H9 (cell line): ENCODE measurements around the gene PRTFDC1. TPM values are rescaled to one million over a fixed set of nuclear protein-coding genes. Genes with fewer than 3 reads are reported as not detected.
"Not testable (repeated sequence)": the region's sequence is repeated elsewhere in the genome, so short reads cannot be mapped to it uniquely, and the experiment has no call there.

Source experiments
- DNase-seq: peaks from one replicate; pipeline ENCODE4 v3.0.0-alpha.2; 2017
- H2AFZ ChIP-seq: one replicate; pipeline ENCODE4 v1.6.1; 2013; ENCODE audit warnings: mild to moderate bottlenecking, low read length, control low read depth, moderate library complexity
- H2AK5ac ChIP-seq: 2 replicates; pipeline ENCODE4 v1.6.1; 2013; ENCODE audit warnings: low read length, control low read depth, mixed read lengths; ENCODE audit not compliant: insufficient read length
- H2BK120ac ChIP-seq: one replicate; pipeline ENCODE4 v1.6.1; 2013; ENCODE audit warnings: low read depth, mild to moderate bottlenecking, low read length, control low read depth, inconsistent platforms; ENCODE audit not compliant: poor library complexity, severe bottlenecking
- H2BK12ac ChIP-seq: 2 replicates; pipeline ENCODE4 v1.6.1; 2013; ENCODE audit warnings: low read length, control low read depth, mixed read lengths, low read depth; ENCODE audit not compliant: insufficient read length
- H2BK15ac ChIP-seq: 2 replicates; pipeline ENCODE4 v1.6.1; 2013; ENCODE audit warnings: low read depth, low read length, control low read depth
- H2BK20ac ChIP-seq: one replicate; pipeline ENCODE4 v1.6.1; 2013; ENCODE audit warnings: low read depth, mild to moderate bottlenecking, low read length, control low read depth, inconsistent platforms; ENCODE audit not compliant: poor library complexity, severe bottlenecking
- H2BK5ac ChIP-seq: 2 replicates; pipeline ENCODE4 v1.6.1; 2013; ENCODE audit warnings: low read length, control low read depth, mixed read lengths; ENCODE audit not compliant: insufficient read length
- H3K14ac ChIP-seq: 2 replicates; pipeline ENCODE4 v1.6.1; 2013; ENCODE audit warnings: low read length, control low read depth; ENCODE audit not compliant: insufficient read depth
- H3K18ac ChIP-seq: 2 replicates; pipeline ENCODE4 v1.6.1; 2013; ENCODE audit warnings: low read depth, mild to moderate bottlenecking, mixed read lengths, low read length, control low read depth; ENCODE audit not compliant: insufficient read length
- H3K23ac ChIP-seq: 2 replicates; pipeline ENCODE4 v1.6.1; 2013; ENCODE audit warnings: low read length, control low read depth, mixed read lengths, low read depth; ENCODE audit not compliant: insufficient read length
- H3K23me2 ChIP-seq: 2 replicates; pipeline ENCODE4 v1.6.1; 2013; ENCODE audit warnings: low read depth, mild to moderate bottlenecking, mixed read lengths, low read length, control low read depth; ENCODE audit not compliant: insufficient read length, poor library complexity, severe bottlenecking
- H3K27ac ChIP-seq: 2 replicates; pipeline ENCODE4 v1.5.1; 2013; ENCODE audit warnings: low read length, control low read depth, mixed read lengths, low read depth; ENCODE audit not compliant: insufficient read length
- H3K27me3 ChIP-seq: 2 replicates; pipeline ENCODE4 v1.6.1; 2013; ENCODE audit warnings: low read length, control low read depth, inconsistent platforms; ENCODE audit not compliant: insufficient read depth
- H3K4ac ChIP-seq: 2 replicates; pipeline ENCODE4 v1.6.1; 2013; ENCODE audit warnings: low read depth, mild to moderate bottlenecking, control low read depth, inconsistent platforms, low read length, moderate library complexity
- H3K4me1 ChIP-seq: 2 replicates; pipeline ENCODE4 v1.6.1; 2013; ENCODE audit warnings: low read length, control low read depth, inconsistent platforms; ENCODE audit not compliant: insufficient read depth
- H3K4me2 ChIP-seq: 2 replicates; pipeline ENCODE4 v1.6.1; 2013; ENCODE audit warnings: low read length, control low read depth, mixed read lengths; ENCODE audit not compliant: insufficient read length, insufficient read depth
- H3K56ac ChIP-seq: 2 replicates; pipeline ENCODE4 v1.6.1; 2013; ENCODE audit warnings: low read depth, mild to moderate bottlenecking, mixed read lengths, low read length, control low read depth; ENCODE audit not compliant: insufficient read length
- H3K79me1 ChIP-seq: 2 replicates; pipeline ENCODE4 v1.6.1; 2013; ENCODE audit warnings: low read depth, mild to moderate bottlenecking, moderate library complexity, low read length, control low read depth, inconsistent platforms; ENCODE audit not compliant: insufficient read depth, poor library complexity, severe bottlenecking
- H3K79me2 ChIP-seq: 2 replicates; pipeline ENCODE4 v1.6.1; 2013; ENCODE audit warnings: low read length, control low read depth, inconsistent platforms; ENCODE audit not compliant: insufficient read depth
- H3K9ac ChIP-seq: 2 replicates; pipeline ENCODE4 v1.6.1; 2013; ENCODE audit warnings: low read length, control low read depth, mixed read lengths; ENCODE audit not compliant: insufficient read length; ENCODE audit errors: extremely low read depth
- H3K9me3 ChIP-seq: one replicate; pipeline ENCODE4 v1.6.1; 2013; ENCODE audit warnings: low read depth, low read length, inconsistent platforms; ENCODE audit not compliant: control insufficient read depth
- H3T11ph ChIP-seq: one replicate; pipeline ENCODE4 v1.6.1; 2013; ENCODE audit warnings: mild to moderate bottlenecking, low read length, control low read depth, inconsistent platforms
- H4K20me1 ChIP-seq: one replicate; pipeline ENCODE4 v1.6.1; 2013; ENCODE audit not compliant: control insufficient read depth, insufficient read length, insufficient read depth
- H4K5ac ChIP-seq: 2 replicates; pipeline ENCODE4 v1.6.1; 2013; ENCODE audit warnings: low read depth, mild to moderate bottlenecking, mixed read lengths, low read length, control low read depth; ENCODE audit not compliant: insufficient read length
- H4K8ac ChIP-seq: replicated peaks from 2 replicates; pipeline ENCODE4 v1.6.1; 2013; ENCODE audit warnings: low read length, control low read depth, mixed read lengths, low read depth; ENCODE audit not compliant: insufficient read length
- H4K91ac ChIP-seq: 2 replicates; pipeline ENCODE4 v1.6.1; 2013; ENCODE audit warnings: low read depth, mild to moderate bottlenecking, moderate library complexity, mixed read lengths, low read length, control low read depth; ENCODE audit not compliant: insufficient read length
- H3K27ac Mint-ChIP-seq, 3 experiments: 2 replicates in 2 of 3; 3 replicates in 1 of 3; pipeline ENCODE4 v1.8.0; 2020 to 2021; ENCODE audit warnings: mixed read lengths in 3 of 3, mild to moderate bottlenecking in 1 of 3, moderate library complexity in 1 of 3
- H3K27me3 Mint-ChIP-seq: 2 replicates; pipeline ENCODE4 v1.8.0; 2021; ENCODE audit warnings: low read depth, mild to moderate bottlenecking, moderate library complexity, mixed read lengths
- H3K36me3 Mint-ChIP-seq, 3 experiments: 2 replicates in 2 of 3; 3 replicates in 1 of 3; pipeline ENCODE4 v1.8.0; 2020 to 2021; ENCODE audit warnings: low read depth in 3 of 3, mixed read lengths in 3 of 3; ENCODE audit not compliant: insufficient read depth in 1 of 3
- H3K4me1 Mint-ChIP-seq, 2 experiments: 2 replicates each; pipeline ENCODE4 v1.8.0; 2020; ENCODE audit warnings: mixed read lengths in 2 of 2
- H3K4me3 Mint-ChIP-seq, 2 experiments: 2 replicates in 1 of 2; 3 replicates in 1 of 2; pipeline ENCODE4 v1.8.0; 2020 to 2021; ENCODE audit warnings: mild to moderate bottlenecking in 2 of 2, mixed read lengths in 2 of 2, moderate library complexity in 1 of 2
- H3K9me3 Mint-ChIP-seq, 2 experiments: 2 replicates in 1 of 2; 3 replicates in 1 of 2; pipeline ENCODE4 v1.8.0; 2020; ENCODE audit warnings: mild to moderate bottlenecking in 2 of 2, mixed read lengths in 2 of 2, moderate library complexity in 1 of 2
- CTCF ChIP-seq: fragments of 200-600 bp; sonication (generic); conservative IDR thresholded peaks from 3 replicates; pipeline ENCODE4 v1.8.0; 2021; ENCODE audit warnings: antibody characterized with exemption, mild to moderate bottlenecking
- WGBS: extraction: QIAGEN DNeasy Blood & Tissue Kit; methylation state at CpG from one replicate; pipeline ENCODE4 v1.1.7; 2013; ENCODE audit warnings: missing lambda C conversion rate, low lambda C conversion rate, mixed read lengths; ENCODE audit not compliant: insufficient read length; ENCODE audit errors: extremely low coverage; 5-methylcytosine and 5-hydroxymethylcytosine counted together
- total RNA-seq: library from RNA; stranded (reverse); gene quantifications from 2 replicates; pipeline ENCODE4 v1.2.1, GENCODE V29; 2021

Gene PRTFDC1
- total RNA-seq, 1 experiment from 2014 or later: 7.5 TPM

- H3K56ac ChIP-seq: no peak overlapping the region
- H4K91ac ChIP-seq: no peak overlapping the region
- Mint-ChIP-seq H3K4me1 (peaks cover 23 to 31% of the 10 kb centered on the region in 2 experiments), H3K4me3 (no peak overlapping the region), H3K27me3 (no peaks in the 10 kb centered on the region), H3K36me3 (peaks cover 0 to 2% (median 0%) of the 10 kb centered on the region in 3 experiments; a peak in 1 of 7 replicates), H3K27ac (no peak overlapping the region), H3K9me3 (no peaks in the 10 kb centered on the region; a peak in 1 of 5 replicates)
- no peak overlapping the region for H3K4me2 ChIP-seq
- no peak for TF ChIP-seq CTCF
- DNase-seq: no peak
- peaks cover 11% of the 10 kb centered on the region for H3K4me1 ChIP-seq
- H3K9ac ChIP-seq: no peak overlapping the region
- no peak overlapping the region for H2BK5ac ChIP-seq
- H3T11ph ChIP-seq: no peak overlapping the region
- H4K20me1 ChIP-seq: no peaks in the 10 kb centered on the region
- H3K9me3 ChIP-seq: no peaks in the 10 kb centered on the region
- H3K79me2 ChIP-seq: no peaks in the 10 kb centered on the region
- H3K79me1 ChIP-seq: no peaks in the 10 kb centered on the region
- no CpG with 5 or more reads among the region's 4 CpGs for WGBS
- no peak overlapping the region for H3K23ac ChIP-seq
- H2BK20ac ChIP-seq: no peak overlapping the region
- no peak overlapping the region for H2BK120ac ChIP-seq
- no peaks in the 10 kb centered on the region for H3K27me3 ChIP-seq
- no peak overlapping the region for H3K14ac ChIP-seq
- H2AK5ac ChIP-seq: no peak overlapping the region
- no peak overlapping the region for H4K5ac ChIP-seq
- H3K18ac ChIP-seq: no peak overlapping the region
- no peak overlapping the region for H2AFZ ChIP-seq
- H2BK12ac ChIP-seq: no peak overlapping the region
- H4K8ac ChIP-seq: no peak overlapping the region
- no peak overlapping the region for H2BK15ac ChIP-seq
- H3K4ac ChIP-seq: no peak overlapping the region
- no peak overlapping the region for H3K27ac ChIP-seq
- H3K23me2 ChIP-seq: peaks cover 3% of the 10 kb centered on the region
Observed at GRCh38 chr10:24958091-24958720, 5.8 kb upstream of the PRTFDC1 start.

DNA sequence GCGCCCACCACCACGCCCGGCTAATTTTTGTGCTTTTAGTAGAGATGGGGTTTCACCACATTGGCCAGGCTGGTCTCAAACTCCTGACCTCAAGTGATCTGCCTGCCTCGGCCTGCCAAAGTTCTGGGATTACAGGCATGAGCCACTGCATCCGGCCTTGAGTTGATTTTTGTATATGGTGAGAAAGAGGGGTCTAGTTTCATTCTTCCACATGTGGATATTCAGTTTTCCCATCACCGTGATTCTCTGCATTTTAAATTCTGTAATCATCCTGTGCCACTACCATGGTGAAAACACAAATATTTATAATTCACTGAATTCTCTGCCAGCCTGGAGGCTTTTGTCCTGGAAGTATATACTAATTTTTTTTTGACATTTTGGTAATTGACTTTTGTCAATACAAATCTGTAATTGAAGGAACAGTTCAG is 5.2 kb upstream of the PRTFDC1 start:
- H2BK120ac ChIP-seq, H3K4ac ChIP-seq, H3K4me2 ChIP-seq, H3K9me3 Mint-ChIP-seq, H2BK20ac ChIP-seq, H4K5ac ChIP-seq, H3K23me2 ChIP-seq, H3K27me3 ChIP-seq, H3K27me3 Mint-ChIP-seq, DNase-seq, H3K4me3 Mint-ChIP-seq, H3K9me3 ChIP-seq, H3K79me2 ChIP-seq, H2BK5ac ChIP-seq, H4K91ac ChIP-seq, H4K8ac ChIP-seq, H3K36me3 Mint-ChIP-seq, H2AK5ac ChIP-seq, H3K27ac ChIP-seq, H3T11ph ChIP-seq, H3K9ac ChIP-seq, H3K14ac ChIP-seq, H3K79me1 ChIP-seq, H3K27ac Mint-ChIP-seq, H4K20me1 ChIP-seq, H2AFZ ChIP-seq, H3K23ac ChIP-seq, H2BK12ac ChIP-seq, H3K56ac ChIP-seq, H3K18ac ChIP-seq, H2BK15ac ChIP-seq: not testable (repeated sequence)
- H3K4me1 Mint-ChIP-seq: peaks cover 25 to 32% of the 10 kb centered on the region in 2 experiments
- peaks cover 11% of the 10 kb centered on the region for H3K4me1 ChIP-seq
- no CpG with 5 or more reads among the region's 6 CpGs for WGBS
